IPS DF 19.7 (cell line): Measurements from ENCODE around the gene ASB8.
"Not testable (repeated sequence)": the region's sequence is repeated elsewhere in the genome, so short reads cannot be mapped to it uniquely, and the experiment has no call there.

Experiments
- DNase-seq: peaks from one replicate; pipeline ENCODE4 v3.0.0-alpha.2; 2013; ENCODE audit warnings: low read depth, low spot score

The ASB8 gene

DNA sequence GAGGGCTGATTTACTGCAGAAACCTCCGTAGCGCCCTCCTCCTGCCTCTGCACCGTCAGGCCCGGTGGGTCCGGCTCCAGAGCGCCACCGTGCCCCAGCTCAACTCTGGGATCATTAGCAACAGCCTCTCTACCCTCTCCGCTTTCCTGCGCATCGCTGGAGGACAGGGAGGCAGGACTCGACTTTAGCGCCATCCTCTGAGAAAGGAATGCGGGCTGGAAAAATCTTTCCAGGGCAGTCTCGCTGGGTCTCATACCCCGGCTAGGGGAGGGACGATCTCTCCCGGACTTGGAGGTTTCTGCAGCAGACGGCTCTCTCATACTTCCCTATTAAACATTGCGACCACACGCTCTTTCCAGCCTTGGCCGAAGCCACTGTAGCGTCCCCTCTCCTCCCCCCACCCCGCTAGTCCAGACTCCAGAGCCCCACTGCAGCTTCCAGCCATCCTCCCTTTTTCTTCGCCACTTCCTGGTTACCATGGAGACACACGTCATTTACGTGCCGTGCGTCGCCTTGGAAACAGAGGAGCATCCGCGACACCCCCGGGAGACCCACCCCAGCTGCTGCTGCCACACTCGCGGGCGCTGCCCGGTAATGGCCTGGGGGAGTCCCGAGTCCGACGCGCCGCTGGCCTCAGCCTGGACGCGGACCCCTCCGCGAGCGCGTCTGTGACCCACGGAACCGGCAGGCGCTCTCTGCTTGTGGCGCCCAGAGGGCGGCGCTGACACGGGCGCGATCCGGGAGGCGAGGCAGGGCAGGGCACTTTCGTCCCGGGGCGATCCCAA is 26.0 kb upstream of the ASB8 start, which contains the start of gene CCDC184:
Gene CCDC184 (plus strand): TSS at position 554 of the 785 bp plus-strand sequence. CDS start 479 bp downstream, outside the sequence.
- DNase-seq = peak; percentile 73

DNA sequence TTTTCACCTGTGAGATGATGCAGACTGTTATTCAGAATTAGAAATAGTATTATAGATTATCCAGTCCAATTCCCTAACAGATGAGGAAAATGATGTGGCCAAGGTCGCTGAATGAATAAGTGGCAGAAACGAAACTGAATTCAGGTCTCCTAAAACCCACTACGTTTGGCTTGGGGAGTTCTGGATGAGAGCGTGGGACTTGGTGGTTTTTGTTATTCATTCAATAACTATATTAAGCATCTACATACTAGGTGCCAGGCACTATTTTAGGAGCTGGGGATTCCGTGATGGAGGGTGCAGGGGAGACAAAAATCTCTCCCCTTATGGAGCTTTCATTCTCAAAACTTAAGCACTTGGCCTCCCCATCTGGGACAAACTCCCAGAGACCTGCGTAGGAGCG is 25.3 kb upstream of the ASB8 start:
- no peak for DNase-seq

DNA sequence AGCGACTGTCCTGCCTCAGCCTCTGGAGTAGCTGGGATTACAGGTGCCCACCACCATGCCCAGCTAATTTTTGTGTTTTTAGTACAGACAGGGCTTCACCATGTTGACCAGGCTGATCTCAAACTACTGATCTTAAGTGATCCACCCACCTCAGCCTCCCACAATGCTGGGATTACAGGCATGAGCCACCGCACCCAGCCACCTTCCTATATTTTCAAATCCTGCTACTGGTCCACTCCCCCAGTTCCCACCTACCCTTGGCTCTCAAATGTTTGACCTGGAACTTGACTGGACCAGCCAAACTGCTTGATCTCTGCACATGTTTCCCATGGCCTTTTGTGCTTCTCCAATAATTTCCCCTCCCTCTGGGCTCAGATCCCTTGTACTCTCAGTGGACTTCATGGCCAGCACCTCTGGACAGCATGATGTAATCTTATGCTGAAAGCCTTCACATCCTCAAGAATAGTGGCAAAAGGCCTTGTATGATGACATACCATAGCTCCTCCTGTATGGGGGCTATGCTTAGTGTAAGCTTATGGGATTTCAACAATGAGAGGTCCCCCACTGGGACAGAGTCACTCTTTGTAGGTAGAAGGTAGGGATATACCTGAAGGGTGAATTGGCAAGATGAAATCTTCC is 23.7 kb upstream of the ASB8 start:
- DNase-seq = no peak

DNA sequence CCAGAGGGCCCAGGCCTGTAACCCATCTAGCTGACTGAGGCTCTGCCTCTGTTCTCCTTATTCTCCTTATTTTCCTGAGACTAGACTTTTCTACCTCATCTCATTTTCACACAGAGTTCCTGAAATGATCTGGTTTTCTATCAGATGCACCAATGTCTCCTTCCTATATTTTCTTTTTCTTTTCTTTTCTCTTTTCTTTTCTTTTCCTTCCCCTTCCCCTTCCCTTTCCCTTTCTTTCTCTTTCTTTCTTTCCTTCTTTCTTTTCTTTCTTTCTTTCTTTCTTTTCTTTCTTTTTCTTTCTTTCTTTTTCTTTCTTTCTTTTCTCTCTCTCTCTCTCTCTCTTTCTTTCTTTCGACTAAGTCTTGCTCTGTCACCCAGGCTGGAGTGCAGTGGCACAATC is 23.1 kb upstream of the ASB8 start:
- no peak for DNase-seq

DNA sequence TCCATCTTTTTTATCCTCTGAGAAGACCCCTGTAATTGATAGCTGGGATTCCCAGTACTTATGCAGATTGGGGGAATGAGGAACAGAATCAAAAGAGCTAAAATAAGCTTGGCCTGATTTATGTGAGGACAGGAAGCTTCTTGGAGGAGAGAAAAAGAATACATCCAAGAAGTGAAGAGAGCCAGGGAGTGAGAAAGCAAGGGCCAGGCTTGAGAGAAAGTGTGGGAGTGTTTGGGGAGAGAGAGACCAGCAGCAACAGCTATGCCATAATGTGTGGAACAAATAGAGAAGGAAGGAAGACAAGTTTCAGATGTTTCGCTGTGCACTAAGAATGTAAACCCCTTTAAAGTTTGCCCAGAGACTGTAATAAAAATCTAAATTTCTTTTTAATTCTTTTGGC is 22.2 kb upstream of the ASB8 start:
- no peak for DNase-seq

DNA sequence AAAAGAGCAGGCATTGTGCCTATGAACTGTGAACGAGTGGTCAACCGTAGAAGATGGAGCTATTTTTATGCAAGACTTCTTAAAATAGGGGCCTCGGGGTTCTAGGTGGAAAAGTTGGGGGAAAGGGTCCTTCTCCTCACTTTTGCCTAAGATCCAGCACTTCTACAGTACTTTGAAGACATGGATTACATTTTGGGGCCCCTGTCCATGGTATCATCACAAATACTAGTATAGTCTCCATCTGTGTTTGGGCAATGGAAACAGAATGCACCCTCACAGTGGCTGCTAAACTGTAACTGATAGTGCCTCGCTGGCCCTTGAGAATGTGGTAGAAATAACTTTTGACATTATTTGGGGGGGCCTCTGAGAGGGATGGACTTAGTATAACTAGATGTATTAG is 20.7 kb upstream of the ASB8 start:
- DNase-seq = no peak

DNA sequence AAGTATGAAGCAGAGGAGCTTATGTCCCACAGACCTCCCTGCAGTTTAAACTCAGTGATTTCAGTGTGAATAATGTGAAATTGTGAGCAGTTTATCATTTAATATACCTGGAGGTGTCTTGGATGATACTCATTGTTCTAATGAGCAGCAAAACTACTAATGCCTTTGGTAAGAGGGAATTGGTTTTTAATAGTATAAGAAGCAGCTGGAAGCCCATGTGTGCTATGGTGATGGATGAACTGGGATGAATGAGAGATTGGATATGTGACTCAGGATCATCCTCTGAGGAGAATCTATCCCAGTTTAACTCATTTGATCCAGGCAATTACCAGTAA is 19.1 kb upstream of the ASB8 start:
- no peak for DNase-seq

DNA sequence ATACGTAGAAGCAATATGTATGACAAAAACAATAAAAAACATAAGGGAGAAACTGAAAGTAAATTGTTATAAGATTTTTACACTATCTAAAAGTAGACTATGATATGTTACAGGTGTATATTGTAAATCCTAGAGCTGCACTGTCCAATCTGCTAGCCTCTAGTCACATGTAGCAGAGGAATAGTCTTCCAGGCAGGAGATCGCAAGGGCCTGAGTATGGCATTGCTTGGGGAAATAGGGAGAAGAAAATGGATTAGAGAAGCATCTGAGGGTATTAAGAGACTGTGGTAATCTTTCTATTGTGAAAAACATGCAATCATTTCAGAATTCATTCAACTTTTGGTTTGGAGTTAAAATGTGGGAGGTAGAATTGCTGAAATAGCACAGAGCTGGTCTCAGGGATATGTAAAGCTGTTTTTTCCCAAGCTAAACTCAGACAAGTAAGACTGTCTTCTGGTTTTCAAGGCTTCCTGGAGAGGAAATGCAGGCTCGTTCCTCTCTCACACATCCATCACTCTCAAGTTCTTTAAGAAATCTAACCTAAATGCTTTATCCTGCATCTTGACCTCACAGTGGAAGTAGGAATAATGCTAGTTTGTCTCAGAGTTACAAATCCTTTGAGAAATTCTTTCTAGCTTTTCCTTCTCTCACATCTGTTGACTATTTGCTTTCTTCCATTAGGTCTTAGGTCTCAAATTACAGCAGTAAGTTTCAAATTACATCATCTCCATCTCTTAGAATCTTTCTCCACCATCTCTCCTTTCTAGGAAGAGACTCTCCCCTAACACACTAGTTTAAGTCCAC is 18.5 kb upstream of the ASB8 start:
- no peak for DNase-seq

DNA sequence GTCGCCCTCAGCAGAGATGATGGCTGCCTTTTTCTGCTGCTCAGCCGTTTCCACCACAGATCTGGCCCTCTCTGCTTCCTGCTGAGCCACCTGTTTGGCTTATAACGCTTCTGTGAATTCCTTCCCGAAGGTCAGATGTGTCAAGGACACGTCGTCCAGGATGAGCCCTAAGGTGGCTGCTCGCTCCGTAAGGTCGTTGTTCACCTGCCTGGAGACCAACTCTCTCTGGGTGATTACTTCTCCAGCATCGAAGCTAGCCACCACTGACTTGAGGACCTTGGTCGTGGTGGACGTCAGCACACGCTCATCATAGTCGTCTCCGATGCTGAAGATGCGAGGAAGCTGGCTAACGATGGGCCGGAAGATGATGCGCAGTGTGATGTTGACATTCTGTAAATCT is 11.7 kb upstream of the ASB8 start:
- no peak for DNase-seq

DNA sequence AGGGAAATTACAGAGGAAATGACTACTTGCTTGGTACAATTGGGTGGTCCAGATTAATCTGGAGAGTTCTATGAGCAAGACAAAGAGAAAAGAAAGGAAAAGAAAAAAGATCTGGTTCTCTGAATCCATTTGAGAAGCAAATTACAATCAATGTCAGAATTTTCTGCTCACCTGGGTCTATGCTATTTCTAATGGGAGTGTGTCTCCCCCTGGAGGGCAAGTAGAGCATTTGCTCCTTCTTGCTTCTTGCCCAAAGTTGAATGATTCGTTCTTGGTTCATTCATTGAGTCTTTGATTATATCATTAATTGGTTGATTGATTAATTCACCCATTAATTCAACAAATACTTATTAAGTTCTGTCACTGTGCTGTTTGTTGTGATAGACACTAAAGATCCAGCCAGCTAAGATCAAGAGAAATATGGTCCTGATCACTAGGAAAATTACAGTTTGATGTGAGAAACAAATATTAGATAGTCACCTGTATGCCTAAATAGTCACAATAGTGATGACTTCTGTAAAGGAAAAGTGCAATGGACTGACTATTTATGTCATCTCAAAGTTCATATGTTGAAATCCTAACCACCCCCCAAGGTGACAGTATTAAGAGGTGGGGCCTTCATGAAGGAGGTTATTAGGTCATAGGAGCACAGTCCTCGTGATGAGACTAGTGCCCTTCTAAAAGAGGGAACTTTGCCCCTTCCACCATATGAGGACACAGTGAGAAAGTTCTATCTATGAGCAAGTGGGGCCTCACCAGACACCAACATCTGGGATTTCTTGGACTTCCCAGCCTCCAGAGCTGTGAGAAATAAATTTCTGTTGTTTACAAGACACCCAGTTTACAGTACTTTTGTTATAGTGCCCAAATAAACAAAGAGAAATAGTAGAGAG is 8.0 kb upstream of the ASB8 start:
- DNase-seq = no peak

DNA sequence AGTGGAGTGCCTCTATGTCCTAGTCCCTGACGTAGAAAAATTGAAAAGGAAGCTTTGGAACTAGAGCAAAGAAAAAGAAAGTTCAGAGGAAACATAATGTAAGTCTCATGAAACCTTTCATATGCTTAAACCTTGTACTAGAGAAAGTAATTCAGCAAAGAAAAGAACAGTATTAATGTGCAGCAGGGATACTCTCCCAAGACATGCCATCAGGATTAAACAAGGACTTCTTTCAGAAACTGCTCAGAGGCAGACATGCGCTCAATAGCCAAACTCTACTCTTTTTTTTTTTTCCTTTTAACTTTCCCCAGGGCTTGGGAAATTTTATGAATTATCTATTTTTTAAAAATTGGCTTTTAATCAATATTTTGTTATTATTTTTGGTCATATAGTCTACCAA is 7.1 kb upstream of the ASB8 start:
- DNase-seq = no peak

DNA sequence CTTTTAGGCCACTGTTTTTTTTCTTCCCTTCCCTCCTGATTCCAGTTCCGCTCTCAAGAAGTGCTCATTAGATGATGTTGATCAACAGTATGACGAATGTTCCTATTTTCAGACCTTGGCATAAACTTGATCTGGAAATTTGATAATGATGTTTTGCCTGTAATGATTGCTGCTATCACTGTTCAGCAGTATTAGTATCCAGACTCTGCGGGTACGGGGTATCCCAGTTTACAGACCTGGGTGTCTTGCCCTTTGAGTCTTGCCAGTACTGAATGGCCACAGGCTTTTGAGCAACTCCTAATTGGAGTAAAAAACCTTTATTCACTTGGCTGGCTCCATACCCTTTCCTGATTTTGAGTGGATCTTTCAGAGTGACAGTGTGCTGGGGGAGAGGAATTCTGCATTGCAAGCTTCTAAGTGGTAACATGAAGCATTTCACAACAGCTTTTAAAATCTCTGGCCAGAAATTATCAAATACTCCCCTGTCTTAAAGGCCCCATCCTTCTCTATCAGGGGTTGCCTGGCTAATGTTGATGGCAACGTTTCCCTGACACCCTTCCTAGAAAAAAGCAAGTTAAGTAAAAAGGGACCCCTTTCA is 5.9 kb upstream of the ASB8 start:
- no peak for DNase-seq

DNA sequence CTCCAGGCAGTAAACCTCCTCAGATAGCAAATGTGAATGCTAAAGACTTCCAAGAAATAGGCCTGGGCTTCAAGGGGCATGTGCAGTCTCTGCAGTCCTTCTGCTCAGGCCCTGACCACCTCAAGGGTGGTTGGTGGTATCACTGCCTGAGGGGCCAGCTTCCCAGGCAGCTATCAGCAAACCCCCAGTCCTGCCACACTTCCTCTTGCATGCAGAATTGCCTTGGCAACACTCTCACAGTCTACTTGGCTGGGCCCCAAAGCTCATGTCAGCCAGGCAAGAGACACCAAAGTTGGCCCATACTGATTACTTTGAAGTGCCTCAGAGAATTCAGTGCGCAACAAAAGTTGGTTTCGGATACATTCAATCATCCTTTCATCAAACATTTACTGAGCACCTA is 3.5 kb upstream of the ASB8 start:
- no peak for DNase-seq

DNA sequence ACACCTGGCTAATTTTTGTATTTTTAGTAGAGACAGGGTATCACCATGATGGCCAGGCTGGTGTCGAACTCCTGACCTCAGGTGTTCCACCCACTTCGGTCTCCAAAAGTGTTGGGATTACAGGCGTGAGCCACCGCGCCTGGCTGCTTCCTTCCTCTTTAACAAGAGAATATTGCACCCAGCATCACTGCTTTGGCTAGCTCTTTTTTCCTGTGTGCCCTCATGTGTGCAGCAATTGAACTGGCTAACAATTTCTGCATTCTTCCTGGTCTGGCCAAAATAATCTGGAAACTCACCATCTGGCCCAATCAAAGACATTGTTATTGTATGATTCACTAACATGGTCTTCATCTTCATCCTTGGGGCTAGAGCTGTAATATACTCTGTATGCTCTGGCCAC is 2.7 kb upstream of the ASB8 start:
- DNase-seq = no peak

DNA sequence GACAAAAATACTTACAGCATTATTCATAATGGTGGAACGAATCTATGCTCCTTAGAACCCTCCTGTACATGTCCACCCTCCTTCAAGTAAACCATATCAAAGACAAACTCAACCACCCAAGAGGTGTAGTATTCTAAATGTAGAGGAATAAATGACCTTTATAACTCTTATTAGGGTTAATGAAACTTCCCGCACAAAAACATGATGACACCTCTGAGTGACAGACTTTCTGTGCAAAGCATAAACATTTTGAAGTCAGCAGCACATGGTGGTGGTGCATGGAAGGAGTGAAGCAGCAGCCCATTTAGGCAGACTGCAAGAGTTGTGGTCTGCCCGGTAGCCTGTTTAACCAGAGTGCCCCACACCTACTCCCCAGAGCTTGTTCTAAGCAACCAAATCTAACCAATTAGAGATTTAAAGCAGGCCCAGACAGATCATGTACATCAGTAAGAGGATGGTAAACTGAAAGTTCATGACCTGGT is 615 bp upstream of the ASB8 start:
- DNase-seq = no peak

DNA sequence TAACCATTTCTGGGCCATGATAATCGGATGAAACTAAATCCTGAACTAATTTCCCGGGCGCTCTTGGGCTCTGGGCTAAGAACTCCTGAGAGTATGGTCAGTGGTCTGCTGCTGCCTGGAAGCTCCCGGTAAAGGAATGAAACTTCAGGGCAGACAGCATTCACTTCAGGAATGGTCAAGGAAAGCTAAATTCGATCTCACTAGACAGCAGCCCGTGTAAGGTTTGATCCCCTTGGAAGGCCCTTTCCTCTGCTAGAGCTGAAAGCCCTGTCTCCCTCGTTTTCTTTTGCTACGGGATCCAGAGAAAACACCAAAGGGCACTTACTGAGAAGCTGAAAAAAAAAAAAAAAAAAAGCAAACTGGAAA is 680 bp downstream of the ASB8 start:
- no peak for DNase-seq

DNA sequence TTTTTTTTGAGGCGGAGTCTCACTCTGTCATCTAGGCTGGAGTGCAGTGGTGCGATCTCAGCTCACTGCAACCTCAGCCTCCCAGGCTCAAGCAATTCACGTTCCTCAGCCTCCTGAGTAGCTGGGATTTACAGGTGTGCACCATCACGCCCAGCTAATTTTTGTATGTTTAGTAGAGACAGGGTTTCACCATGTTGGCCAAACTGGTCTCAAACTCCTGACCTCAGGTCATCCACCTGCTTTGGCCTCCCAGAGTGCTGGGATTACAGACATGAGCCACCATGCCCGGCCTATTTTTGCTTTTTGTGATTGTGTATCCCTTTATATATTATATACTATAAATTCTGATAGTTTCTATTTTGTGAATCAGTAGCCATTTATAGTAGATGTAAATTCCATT is 1.5 kb downstream of the ASB8 start:
- DNase-seq = not testable (repeated sequence)

DNA sequence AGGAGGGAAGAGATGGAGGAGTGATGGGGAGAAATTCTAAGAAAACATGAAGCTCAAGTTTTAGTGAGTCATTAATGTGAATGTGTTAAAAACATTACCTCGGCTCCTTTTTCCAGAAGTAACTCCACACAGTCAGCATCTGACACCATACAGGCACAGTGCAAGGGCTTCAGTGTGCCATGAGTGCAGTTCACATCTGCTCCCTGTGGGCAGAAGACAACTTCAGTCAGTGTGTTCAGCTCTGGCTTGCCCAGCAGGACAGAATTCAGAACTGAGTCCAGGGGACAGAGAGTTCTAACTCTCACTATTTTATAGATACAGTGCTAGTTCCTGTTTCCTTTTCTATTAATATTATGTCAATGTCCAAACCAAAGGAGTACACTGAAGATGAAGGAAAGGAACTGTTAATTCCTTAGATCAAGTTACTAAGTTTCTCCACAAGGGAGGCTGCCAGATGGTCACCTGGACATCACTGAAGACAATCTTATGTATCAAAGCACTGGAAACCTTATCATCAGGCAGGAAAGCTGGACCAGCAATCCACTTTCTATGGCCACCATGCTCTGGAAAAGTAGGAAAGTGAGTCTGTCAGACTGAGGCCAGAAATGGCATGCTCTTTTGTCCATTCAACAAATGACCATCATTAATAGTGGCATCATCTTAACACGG is 6.1 kb downstream of the ASB8 start:
- DNase-seq = no peak

DNA sequence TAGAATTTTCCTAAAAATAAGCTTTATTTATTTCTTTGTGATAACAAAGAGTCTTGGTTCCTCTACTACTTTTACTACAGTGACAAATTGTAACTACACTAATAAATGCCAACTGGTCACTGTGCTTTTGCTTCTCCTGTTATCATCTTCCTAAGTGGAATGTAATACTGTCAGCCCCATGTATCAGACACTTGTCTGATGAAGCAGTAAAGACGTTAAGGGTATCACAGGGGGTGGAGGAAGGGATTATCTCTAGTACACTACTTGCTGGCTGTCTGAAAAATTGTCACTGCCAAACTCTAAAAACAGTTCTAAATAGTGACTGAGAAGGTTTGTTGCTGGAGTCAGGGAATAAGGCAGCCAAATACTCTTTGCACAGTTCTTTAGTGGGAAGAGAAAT is 11.3 kb downstream of the ASB8 start:
- DNase-seq = no peak

DNA sequence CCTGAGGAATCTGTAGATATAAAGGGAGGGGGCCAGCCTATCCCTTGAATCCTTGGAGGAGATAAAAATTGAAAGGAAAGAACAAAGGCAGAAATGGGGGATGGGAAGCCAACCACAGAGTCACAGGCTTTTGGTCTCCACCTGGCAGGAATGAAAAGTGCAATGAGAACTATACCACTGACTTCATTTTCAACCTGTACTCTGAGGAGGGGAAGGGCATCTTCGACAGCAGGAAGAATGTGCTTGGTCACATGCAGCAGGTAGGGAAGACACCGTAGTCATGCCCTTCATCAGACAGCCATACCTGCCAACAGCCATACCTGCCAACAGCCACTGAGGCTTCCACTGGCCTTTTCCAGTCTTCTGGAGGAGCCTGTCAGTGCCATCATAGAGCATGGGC is 13.4 kb downstream of the ASB8 start:
- DNase-seq = peak; percentile 28
